Hematopoietic multipotent progenitor cell treated with erythropoietin and hydrocortisone succinate and interleukin-3 and kit ligand, for 15 days (in vitro differentiated cells): ENCODE measurements around the gene RAPGEF4.

ENCODE experiments used
- DNase-seq: peaks from one replicate; pipeline ENCODE4 v3.0.0-alpha.2; 2015; ENCODE audit warnings: low spot score

RAPGEF4 gene

DNA sequence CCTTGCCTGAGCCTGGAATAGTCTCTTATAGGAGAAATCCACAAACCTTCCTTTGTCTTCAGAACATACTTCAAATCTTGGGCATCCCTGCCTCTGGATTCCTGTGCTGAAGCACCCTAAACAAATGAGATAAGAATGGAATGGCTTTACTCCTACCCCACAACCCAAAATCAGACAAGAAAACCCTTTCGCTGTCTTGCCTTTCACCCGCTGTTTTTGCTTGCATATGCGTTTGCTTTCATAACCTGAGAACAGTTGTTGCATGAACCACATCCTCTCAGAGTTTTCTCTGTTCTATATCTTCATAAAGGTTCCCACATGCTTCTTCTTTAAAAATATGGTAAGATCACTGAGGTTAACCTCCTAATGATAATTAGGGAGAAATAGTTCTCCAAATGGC lies 207.9 kb downstream of the RAPGEF4 start:
- no peak for DNase-seq

DNA sequence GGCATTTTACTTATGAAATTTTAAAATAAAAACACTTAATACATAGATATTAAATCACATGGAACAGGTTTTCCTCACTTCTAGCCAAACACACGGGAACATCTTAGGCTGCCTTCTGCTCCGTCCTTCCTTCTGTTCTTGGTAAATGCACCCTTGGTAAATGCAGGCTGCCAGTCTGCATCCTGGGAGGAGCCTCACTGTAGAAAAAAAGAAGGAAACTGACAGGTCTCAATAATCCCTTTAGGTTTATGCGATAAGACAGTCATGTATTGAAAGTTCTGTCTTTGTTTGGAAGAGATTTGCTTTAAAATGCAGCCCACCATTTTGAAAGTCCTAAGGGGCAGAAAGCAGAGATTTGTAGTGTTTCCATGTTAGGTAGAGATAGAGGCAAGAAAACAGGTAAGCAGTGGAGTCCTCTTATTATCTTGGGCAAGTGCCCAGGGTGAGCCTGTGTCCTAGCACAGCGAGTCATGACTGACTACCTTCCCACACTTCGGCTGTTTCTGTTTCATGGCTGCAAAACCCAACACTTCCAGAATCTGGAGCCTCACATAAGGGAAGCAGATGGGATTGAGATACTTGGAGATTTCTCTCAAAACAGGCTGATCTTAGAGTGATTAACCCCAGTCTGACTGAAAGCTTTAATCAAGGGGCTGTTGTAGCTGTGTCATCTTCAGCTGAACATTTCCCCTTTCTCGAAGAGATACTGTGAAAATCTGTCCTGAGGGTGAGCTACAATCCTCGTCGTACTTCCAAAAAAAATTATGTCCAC lies 208.6 kb downstream of the RAPGEF4 start:
- DNase-seq, result no peak

DNA sequence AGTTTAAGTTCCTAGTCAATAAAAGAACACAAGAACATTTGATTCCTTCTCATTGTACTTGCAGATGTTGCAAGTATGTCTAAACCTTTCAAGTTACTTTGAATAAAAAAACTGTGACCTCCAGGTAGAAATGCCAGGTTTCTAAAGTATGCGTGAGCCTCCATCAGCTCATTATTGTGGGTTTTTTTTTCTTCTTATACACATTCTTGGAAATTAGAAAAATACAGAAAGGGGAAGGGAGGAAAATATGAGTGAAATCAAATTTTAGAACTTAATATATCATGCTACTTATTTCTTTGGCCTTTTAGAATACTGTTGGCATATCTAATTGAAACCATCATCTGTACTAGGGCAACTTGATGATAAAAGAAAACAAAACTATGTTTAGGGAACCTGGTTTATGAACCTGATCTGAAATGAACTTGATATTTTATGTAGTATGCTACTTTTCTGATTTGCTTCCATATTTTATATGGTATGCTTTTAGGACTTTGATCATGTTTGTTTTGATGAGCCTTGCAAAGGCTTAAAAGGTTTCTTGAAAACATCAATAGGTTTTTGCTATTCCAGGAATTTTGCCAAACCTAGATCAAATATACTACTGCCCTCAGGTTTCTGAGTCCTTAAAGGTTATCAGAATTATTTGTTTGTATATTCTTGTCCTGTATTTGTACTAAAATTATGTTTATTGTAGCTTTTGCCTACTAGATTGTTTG lies 209.3 kb downstream of the RAPGEF4 start:
- DNase-seq, result no peak

DNA sequence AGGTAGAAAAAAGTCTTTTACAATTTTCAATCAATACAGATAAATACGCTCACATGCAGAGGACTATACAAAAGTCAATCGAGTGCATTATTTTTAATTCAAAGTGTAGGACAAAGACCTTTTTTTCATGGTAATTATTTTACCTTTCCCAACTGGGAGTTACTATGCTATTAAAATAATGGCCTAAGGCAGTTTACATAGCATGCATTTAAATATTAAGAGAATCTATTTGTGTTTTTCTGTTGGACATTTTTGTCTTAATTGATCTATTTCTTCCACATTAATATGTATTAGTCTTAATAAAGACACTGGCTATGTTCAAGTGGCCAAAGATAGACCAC lies 209.8 kb downstream of the RAPGEF4 start:
- no peak for DNase-seq

DNA sequence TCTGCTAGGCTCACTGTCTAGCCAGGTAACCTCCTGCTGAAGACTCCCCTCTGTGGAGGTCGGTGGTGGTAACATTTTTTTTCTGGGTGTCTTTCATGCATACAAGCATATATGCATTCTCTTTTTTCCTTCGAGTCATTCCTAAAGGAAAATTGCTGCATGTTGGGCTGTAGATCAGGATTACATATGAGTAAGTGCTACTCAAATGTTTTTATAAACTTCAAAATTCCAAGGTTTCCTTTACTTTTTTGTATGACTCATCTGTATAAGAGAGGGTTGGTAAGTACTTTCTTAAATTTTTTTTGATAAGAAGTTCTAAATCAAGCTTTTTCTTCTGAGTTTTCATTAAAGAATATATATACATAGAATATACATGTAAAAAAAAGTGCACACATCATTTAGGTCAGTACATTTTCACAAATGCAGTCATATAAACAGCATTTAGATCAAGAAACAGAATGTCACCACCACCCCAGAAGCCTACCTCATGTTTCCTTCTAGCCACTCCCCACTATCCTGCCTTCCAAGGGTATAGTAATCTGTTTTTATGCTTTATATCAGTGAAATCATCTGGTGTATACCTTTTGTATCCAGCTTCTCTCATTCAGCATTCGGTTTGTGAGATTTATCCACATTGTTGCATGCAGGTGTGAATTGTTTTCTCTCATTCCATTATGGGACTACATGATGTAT lies 212.0 kb downstream of the RAPGEF4 start:
- DNase-seq, result no peak

DNA sequence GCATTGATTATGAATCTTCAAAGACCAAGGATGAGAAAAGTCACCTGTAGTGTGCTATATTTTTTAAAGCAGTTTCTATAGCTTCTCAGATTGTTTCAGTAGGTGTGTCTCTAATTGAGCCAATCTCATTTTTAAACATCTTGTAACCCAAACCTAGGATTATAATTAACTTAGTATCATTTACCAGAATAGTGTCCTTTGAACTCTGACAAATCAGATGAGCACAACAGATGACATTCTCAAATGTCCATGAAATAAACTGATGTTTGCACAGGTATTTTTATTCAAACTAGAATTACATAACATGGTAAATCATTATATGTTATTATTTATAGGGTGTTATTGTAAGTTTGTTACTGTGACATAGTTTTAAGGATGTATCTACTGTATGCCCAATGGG lies 213.9 kb downstream of the RAPGEF4 start:
- DNase-seq, result no peak

DNA sequence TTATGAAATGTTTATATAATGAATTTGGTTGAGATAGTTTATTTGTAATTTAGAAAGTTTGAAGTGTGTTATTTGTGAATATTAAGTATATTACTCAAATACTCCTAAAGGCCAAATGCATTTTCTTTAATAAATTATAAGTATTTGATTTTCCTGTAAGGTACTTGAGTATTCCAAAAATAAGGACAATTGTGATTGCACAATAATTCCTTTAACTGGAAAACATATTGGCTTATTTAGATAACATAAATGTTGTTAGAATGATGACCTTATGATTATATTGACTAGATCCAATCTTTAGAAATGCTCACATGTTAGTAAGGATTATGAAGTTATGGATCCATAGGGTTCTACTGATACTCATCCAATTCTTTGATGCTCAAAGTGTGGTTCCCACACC lies 214.9 kb downstream of the RAPGEF4 start:
- no peak for DNase-seq

DNA sequence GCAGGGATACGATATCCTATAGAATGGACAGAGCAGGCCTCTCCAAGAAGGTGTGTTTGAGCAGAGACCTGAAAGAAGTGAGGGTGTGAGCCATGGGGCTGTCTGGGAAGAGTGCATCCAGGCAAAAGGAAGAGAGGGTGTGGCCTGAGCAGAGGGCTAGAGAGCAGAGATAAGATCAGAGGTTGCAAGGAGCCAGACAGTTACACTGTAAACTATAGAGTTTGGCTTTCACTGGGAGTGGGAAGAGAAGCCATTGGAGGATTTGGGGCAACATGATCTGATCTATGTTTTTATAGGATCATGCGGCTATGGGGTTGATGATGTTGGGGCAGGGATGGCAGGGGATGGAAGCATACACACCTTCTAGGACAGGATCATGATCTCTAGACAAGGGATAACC lies 215.9 kb downstream of the RAPGEF4 start:
- DNase-seq, result no peak

DNA sequence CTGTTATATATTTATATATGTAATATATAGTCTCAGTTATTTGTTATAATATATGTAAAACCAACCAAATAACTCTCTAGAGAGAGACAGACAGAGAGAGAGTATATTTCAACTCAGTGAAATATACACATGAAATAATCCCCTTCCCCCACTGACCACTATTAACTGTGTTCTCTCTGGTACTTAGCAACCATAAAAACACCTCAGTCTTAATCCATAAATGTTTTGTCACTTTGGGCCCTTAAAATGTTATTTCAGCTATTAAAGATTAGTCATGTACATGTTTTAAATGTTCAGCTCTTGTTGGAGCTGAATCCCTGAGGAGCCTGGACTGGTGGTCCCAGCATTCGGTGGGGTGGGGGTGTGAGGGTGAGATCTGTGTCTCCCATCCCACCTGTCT lies 217.8 kb downstream of the RAPGEF4 start:
- DNase-seq, result no peak

DNA sequence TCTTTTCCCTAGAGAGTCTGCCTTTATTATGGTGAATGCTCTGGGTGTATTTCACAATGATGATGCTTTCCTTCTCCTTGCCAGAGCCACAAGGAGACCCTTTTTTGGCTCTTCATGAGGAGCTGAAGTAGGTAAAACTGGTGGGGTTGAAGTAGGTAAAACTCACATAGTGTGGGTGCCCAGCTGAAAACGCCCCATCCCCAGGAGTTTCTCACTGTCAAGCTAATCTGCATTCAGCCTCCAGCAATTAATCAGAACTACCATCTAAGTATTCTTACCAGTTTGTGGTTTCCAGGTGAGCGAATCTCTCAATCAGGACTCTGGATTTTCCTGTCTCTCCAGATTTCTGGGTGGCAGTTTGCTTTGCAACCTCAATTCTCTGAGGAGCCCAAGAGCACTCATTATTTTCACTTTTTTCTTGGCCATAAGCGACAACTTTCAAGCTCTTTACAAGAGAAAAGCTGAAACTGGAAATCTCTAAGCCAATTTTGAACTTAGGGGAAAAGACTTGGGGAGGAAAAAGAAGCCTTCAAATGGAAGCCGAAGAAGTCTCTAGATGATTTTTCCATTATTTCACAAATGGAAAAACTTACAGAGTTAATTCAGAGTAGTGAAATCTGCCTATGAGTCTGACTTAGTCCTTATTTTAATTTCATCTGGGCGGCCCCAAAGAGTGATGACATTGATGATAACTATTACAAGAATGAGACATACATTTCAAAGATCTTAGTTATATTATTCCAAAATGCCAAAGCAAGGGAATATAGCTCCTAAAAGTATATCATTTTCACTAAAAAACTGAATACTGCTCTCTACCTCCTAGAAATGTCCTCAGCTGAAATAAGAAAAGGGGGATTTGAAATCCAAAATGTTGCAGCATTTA lies 218.6 kb downstream of the RAPGEF4 start:
- no peak for DNase-seq

DNA sequence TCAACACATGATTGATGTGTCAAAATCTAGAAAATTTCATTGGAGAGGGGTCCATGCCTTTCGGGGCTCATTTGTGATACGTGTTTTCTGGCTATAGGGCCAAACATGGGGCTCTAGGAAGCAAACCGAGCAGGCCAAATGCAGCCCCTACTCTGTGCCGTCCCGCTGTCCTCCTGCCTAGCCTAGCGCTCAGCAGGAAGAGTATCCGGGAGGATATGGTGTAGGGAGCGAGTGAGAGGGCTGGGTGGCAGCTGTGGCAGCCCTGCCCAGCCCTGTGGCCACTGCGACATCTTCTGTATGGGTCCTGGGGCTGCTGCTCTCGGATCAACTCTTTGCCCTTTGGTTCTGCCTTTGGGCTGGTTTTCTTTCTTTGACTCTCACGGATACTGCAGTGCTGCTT lies 219.9 kb downstream of the RAPGEF4 start:
- DNase-seq, result no peak

DNA sequence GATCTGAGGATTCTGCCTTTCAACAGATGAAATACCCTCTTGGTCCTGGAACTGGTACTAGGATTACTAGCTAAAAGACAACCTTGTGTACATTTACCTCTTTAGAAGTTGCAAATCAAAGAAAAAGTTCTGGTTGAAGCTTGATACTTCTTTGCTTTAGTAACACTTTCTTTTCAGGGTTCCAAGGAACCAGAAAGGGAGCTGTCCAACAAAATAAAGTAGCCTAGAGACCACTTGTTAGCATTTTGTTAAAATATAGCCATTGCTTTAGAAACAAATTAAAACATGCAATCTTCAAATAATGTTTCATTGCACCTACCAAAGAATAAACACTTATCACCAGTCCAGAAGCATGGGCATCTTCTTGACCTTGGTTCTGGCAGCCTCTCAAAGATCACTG lies 222.1 kb downstream of the RAPGEF4 start:
- no peak for DNase-seq

DNA sequence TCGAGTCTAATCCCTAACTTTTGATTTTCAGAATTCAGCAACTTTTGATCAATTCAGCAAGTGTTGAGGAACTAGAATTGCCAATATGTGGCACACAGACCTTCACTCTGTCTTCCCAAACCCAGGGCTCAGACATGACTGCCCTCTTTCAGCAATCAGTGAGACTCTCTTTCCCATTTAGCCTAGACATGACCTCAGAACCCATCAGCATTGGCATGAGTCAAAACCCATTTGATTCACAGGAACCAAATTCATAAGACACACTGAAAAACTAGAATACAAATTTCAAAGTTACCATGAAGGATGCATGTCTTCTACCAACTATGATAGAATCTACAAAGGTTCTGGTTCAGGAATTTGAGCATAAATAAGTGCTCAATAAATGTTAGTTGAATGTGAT lies 226.4 kb downstream of the RAPGEF4 start:
- DNase-seq, result no peak

DNA sequence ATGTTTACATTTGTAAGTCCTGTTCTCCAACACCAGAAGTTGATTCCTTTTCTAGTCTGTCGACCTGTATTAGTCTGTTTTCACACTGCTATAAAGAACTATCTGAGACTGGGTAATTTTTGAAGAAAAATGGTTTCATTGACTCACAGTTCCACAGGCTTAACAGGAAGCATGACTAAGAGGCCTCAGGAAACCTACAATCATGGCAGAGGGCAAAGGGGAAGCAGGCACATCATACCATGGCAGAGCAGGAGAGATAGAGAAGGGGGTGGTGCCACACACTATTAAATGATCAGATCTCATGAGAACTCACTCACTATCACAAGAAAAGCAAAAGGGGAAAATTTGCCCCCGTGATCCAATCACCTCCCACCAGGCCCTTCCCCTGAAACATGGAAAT lies 227.2 kb downstream of the RAPGEF4 start:
- no peak for DNase-seq

DNA sequence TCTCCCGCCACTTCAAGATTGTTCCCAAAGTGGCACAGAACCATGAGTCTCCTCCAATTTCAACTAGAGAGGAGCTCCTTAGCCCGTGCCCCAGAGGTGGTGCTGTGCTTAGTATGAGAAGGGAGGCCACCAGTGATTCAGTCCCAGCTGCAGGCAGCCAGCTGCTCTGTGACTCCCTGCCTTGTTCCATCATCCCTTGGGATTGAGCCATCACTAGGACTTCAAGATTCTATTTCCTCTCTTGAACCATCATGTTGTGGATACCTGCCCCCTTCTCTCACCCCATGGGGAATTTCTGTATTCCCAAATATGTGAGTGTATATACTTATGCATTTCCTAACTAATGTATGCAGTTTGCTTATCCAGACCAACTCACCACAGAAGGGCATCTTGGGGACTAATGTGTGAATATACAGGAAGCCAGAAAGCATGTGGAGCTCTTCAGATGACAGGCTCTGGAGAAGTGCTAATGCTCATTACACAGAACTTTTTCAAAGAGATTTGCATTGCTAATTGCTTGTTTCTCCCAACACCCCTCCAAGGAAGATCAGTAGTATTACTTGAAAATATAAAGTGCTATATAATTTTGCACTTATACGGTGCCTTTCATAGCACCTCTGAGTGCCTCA lies 229.0 kb downstream of the RAPGEF4 start:
- DNase-seq, result no peak

DNA sequence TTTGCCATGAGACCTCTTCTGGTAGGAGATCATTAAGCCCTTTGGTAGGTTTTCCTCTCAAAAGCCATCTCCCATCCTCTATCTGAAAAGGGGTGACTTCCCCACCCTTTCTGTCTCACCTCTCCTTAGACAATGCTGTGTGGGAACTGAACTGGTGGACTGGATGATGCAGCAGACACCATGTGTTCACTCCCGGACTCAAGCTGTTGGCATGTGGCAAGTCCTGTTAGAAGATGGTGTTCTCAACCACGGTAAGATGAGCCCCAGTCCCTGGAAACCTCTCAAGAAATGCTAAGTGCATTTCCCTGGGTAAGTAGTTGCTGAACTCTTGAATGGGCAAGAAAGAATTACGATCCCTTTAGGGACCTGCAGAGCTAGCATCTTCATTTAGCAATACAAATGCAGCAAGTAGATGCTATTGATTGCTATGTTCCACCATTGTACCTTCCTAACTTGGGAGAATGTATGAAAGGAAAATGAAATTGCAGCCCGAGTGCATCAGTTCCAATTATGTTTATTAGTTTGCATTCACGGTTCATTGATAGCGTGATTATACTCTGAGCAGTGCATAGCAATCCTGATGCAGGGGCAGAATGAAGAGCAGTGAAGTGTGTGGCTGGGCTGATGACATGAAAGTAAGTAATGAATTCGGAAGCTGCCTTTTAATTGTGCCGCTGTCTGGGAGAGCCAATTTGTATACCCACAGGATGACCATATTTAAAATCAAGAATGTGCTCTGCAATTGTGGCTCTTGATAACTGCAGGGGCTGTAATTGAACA lies 230.0 kb downstream of the RAPGEF4 start:
- no peak for DNase-seq

DNA sequence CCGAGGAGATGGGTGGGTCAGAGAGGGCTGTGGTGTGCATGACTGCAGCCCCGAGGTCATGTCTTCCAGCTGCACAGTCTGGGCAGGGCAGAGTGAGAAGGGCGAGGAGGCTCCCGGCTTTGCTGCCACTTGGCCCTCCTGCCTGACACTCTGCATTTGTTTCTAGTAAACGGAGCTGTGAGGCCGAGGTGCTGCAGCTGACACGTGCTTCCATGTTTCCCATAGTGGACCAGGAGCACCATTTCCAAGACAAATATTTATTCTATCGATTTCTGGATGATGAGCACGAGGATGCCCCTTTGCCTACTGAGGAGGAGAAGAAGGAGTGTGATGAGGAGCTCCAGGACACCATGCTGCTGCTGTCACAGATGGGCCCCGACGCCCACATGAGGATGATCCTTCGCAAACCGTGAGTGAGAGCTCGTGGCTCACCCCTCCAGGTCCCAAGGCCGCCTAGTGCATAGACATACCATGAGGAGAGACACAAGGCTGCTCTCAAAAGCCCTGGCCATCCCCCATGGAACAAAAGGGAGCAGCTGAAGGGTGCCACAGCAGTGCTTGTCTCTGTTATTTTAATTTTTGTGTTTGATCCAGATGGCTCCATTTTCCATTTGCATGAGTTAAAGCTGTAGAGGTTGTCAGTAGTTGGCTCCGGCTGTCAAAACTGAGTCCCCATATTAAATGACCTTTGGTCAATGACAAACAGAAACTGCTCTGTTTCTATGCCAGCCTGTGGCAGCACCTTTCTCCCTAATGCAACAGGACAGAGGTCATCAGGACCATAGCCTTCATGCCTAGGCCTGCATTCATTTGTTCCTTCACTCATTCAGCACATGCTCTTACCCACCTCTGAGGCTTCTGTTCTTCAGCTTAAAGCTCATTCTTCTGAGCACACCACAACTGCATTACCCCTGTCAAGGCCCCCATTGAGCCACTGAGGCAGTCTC lies 231.7 kb downstream of the RAPGEF4 start:
- no peak for DNase-seq

DNA sequence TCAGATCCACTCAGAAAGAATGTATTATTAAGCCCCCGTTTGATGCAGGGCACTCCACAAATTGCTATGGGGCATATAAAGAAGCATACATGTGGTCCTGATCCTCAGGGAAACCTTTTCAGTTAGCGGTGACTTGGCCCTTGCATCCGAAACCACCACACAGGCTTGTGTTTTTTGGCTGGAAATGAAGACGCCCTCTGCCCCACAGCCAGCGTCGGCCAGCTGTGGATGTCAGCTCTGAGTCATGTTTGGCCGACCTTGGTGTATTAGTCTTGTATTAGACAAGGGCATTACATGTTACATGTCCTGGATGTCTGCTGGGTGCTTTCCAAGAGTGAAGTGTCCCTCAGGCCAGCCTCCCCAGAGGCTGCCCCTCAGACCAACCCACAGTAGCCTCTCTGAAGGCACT lies 232.4 kb downstream of the RAPGEF4 start:
- no peak for DNase-seq

DNA sequence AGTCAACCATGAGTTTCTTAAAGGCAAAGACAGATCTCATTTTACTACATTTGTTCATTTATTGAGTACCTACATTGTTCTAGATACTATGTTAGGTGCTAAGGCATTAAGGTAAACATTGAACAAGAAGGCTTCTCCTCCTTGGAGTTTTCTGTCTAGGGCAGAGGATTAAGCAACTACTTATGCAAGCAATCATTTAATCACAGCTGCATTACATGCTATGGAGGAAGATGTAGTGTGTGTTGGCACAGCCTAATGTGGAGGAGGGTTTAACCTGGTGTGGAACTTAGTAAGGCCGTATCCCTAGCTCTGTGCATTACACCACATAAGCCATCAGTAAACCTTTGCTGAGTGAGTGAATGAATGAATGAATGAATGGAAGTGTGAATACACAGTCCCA lies 233.5 kb downstream of the RAPGEF4 start:
- DNase-seq, result no peak

DNA sequence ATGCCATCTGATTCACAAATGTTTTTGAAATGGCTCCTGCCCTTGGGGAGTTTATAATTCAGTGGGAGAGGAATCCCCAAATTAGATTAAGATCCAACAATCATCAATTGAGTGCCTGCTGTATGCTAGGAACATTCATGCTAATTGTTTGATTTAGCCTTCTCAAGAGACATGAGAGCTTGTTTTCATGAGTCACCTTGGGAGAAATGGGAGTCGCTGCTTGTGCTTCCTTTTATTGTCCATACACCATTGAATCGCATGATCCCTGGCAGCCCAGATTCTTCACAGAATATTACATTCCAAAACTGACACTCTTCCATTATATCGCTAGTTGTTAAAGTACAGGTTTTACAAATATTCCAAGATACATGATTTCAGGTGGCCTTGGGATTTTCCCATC lies 234.0 kb downstream of the RAPGEF4 start:
- no peak for DNase-seq
